NCI-H1105 treated with DMSO at 0.1 percent for 48 hours (cell line): ENCODE results near the gene CISH.

Experiments used
- DNase-seq: peaks from one replicate; lab custom pipeline; 2025; lab: John Stamatoyannopoulos, UW

Gene CISH

DNA sequence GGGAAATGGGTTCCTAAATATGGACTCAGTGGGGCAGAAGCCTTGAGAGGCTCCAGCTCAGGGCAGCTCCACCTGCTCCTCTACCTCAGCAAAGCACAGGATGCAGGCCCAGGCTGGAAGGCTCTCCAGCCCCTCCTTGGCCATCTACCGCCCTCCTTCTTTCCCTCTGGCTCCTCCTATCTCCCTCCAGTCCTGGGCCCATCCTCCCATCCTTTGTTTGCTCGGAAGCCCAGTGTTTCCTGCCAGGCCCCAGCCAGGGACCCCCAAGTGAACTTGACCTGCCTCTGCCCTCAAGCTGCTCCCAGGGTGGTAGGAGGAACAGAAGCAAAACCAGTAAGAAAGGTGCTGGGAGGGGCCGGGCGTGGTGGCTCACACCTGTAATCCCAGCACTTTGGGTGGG lies 25.4 kb upstream of the CISH start:
- no peak for DNase-seq

DNA sequence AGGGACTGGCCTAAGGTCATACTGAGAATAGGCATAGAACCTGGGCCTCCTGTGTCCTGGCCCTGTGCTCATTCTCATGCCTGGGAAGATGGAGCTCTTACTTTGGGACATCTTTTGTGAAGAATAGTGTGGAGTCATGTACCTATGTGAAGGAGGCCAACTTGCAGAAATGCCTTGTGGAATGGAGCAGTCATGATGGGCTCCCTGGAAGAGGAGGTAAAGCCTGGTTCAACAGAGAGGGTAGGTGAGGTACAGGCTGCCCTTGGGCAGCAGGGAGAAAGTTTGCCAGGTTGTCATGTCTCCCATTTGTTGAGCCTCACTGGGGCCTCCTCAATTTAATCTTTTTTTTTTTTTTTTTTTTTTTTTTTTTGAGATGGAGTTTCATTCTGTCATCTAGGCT lies 23.5 kb upstream of the CISH start:
- no peak for DNase-seq

DNA sequence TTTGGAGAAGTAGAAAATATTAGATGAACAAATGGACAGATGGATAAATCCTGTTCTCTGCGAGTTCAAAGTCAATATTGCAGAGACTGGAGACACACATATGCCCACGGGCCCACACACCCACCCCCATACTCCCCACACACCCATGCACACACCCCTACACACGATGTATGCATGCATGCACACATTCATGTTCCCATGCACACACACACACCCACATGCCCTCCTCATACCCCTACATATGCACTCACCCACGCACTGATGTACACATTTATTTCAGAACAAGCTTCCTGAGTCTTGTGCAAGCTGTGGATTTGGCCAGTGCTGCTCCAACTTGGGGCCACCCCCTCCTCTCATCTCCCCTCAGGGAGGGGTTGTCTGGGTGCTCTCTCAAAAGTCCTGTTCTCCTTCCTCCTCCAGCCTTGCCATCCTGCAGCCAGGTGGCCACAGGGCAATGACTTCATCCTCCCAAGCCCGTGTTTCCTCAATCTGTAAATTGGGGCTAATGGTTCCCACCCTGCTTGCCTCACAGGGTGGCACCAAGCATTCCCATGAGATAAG lies 21.7 kb upstream of the CISH start:
- no peak for DNase-seq

DNA sequence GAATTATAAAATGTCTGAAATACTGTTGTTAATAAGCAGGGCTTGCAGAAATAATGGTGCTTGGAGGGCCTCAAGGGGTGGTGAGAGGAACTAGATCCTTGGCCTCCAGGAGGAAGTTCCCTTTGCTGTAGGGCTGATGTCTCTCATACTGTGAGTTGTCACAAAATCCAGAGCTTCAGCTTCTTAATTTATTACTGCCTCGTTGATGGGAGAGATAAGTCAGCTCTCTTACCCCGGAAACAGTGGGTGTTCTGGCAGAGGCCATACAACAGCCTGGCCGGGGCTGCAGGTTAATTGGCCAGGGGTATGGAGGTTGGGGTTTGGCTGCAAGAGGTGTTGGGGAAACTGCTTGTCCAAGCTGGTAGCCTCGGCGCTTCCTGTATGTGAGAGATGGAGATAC lies 20.9 kb upstream of the CISH start:
- DNase-seq, result no peak

DNA sequence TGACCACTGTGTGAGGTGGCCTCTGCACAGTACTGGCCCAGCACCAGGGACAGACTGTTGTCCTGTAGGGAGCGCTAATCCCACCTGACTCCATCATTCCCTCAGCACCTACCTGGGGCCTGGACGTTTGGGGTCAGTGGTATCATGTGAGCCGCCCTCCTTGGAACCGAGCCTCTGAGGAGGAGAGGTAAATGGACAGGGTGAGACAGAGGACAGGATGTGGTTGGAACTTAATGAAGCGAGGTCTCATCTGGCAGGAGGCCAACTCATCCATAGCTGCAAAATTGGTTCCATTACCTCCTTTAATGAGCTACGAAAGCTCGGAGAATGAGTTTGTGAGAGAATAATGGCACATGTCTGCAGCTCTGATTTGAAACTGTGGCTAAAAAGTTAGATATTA lies 19.3 kb upstream of the CISH start:
- peak; percentile 73 for DNase-seq

DNA sequence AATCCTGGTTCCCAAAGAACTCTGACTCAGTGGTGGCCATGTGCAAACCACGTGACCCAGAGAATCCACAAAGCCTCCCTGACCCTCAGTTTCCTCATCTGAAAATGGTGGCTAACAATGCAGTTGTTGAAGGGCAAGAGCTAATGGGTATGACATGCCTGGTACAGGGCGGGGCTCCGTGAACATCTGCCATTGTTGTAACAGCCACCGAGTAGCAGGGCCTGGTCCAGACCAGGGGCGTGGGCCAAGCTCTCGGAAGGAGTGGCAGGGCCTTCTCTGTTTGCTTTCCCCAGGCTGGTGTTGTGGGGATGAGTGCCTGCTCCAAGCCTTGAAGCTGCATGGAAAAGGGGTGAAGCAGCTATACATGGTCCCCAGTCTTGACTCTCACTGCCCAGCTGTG lies 18.8 kb upstream of the CISH start:
- no peak for DNase-seq

DNA sequence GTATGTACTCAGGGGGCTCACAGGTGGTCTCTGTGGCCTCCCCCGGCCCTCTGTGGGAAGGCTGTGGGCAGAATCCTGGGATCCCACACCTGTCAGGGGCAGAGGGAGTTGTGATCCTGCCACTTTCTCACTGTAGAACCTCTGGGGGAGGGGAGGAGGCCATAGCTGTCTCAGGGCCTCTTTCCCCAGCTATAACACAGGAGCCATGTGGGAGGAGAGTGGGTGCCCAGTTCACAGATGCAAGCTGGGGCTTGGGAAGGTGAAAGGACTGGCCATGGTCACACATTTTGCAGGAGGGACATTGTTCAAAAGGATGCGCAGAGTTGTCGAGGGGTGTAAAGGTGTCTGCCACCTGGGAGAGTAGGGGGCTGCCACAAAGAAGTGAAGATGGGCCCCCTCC lies 17.0 kb upstream of the CISH start:
- no peak for DNase-seq

DNA sequence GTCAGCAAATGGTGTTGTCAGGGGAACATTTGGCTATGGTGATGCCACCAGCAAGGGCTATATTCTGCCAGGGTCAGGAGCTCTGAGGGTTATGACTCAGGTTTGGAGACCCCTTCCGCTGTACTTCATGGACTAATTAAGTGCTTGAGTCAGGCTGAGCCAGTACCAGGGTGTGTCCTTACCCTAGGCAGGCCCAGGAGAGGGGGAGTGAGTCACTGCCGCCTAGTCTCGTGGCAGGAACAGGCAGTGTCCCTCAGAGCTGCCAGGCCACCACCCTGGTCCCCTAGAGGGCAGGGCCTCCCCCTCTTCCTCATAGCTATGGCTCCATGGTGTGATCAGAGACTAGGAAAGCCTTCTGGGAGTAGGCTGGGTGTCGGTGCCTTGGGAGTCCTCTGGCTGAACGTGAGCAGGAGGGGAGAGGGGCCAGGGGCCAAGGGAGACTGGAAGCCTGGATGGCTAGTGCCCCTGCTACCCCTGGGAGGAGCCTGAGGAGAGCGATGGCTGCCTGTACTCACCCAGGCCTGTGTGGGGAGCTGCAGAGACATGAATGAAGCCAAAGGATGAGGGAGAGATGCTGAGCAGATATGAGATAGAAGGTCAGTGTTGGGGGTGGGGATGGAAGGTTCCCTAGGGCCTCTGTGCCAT lies 16.0 kb upstream of the CISH start:
- no peak for DNase-seq

DNA sequence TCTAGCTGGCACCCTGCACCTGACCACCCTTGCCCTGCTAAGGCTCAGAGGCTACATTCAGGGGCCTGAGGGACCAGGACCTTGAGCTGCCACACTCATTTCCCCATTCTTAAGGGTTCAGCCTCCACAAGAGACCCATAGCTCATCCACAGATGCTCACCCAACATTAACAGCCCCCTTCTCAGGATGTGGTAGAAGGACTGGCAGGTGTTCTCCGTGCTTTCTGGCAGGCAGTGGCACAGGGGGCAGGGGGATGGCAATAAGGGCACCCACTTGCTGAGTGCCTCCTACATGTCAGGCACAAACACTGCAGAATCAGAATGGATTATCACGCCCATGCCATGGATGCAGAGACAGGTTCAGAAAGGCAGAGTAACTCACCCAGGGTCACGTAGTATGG lies 14.8 kb upstream of the CISH start:
- no peak for DNase-seq

DNA sequence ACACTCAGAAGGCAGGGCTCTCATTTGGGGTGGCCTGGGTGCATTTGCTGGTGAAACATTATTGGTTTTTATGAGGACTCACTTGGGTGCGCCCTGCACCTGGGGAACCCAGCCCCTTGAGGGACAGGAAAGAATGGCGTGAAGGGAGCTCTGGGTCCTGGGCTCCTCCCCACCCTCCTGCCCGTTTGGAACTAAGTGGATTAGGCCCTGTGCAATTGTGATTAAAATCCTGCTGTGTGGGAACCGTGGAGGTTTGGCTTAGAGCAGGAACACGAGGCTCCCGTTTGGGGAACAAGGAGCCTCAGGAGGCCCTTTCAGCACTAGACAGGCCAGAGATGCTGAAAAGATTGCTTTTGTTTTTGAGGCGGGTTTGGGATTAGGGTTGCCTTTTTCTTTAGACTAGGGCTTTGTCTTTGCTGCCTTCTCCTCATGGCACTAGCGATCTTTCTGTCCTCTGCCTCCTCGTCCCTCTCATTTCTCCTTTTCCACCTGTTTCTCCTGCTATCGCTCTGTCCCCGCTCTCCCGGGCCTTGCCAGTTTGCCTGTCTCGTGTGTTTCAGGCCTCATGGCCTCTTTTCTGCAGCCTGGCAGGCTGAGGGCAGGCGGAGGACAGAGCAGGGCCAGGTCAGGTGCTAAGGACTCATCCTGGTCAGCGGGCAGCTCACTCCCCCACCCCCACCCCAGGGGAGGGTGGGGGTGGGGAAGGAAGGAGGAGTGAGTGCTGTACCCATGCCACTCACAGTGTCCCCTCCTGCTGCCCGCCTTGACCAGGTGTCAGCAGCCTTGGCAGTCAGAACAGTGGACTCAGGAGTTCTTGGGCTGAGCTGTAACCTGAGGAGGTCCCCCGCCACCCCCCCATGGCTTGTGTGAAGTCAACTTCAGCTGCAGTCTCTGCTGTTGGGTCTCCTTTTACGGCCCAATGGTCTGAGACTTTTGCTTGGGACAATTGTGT lies 13.9 kb upstream of the CISH start:
- no peak for DNase-seq

DNA sequence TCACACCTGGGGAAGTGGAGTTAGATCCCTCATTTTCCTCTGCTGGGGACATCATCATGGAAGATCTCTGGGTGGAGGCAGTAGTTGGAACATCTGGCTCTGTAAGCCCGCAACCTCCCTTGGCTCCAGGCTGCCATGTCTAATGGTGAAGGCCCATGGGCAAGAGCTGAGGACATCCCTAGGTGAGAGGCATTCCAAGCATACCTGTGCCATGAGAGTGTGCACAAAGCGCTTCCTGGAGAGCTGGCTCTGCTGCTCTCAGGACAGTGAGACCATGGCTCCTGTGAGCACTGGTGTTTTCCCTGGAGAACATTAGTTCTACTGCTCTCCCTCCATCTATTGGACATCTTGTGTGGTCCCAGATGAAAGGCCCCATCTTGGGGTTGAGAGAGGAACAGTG lies 13.1 kb upstream of the CISH start:
- DNase-seq, result no peak

DNA sequence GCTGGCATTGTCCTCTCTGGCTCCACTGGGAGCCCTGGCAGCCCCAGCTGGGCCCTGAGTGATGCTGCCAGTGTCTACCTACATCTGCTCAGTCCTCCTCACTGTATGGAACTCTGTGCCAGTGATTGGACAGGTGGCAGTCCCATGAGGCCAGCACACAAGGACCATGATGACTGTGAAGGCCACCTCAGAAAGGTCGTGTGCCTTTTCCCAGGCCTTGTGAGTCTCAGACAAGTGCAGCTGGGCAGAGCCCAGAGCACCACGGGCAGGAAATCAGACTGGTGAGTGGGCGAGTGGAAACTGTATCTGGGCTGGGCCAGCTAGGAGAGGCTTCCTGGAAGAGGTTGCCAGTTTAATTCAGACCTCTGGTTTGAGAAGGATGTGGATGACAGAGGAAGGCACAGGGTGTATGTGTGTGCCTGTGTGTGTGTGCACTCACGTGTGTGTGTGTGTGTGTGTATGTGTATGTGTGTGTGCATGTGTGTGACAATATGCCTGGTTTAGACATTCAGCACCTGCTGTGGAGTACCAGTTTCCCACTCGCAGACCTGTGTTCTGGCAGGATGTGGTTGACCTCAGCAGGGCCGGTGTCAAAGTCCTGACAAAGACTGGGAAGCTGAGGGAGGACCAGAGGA lies 12.4 kb upstream of the CISH start:
- no peak for DNase-seq

DNA sequence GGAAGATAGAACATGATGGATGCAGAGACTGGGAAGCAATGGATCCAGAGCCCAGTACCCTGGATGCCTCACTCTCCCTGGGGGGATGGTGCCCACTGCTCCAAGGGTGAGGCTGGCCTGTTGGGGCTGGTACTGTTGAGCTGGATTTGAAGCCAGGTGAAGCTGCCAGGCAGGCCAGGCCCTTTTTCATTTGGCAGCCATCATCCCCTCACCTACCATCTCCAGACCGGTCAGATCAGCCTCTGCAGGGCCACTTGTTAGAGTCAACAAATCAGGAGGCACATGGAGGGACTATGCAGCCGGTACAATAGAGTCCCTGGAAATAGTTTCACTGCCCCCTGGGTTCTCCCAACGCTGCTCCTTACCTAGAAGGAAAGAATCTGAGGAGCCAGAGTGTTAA lies 11.3 kb upstream of the CISH start:
- no peak for DNase-seq

DNA sequence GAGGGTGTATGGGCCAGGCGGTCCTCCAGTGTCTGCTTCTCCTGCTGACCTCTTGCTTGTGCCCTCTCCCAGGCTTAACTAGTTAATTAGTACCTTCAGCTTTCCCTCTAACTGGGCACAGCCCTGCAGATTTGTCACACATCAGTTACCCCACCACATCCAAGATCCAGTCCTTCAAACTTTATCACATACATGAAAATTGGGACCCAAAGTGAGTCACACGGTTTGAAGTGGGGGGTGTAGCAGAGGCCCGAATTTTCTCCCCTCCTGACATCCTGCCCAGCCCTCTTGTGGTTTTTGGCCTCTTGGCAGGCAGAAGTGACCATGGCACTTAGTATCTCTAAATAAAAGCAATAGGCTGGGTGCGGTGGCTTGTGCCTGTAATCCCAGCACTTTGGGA lies 9.2 kb upstream of the CISH start:
- DNase-seq, result no peak

DNA sequence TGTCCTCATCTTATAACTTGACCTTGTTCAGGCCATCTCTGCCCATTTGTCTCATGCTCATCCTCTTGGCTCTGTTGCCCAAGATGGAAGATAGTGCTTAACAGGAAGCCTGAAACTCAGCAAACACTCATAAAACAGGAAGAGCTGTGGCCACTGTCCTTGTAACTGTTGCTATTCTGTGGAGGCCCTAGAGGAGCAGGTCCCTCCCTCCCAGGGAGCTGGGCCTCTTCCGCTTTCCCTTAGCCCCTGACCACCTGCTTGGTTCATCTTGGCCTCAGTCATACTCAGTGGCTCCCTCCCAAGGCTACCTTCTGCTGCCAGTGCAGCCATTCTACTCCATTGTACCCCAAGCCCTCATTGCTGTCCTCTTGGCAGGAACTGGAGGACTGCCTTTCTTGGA lies 8.8 kb upstream of the CISH start:
- no peak for DNase-seq

DNA sequence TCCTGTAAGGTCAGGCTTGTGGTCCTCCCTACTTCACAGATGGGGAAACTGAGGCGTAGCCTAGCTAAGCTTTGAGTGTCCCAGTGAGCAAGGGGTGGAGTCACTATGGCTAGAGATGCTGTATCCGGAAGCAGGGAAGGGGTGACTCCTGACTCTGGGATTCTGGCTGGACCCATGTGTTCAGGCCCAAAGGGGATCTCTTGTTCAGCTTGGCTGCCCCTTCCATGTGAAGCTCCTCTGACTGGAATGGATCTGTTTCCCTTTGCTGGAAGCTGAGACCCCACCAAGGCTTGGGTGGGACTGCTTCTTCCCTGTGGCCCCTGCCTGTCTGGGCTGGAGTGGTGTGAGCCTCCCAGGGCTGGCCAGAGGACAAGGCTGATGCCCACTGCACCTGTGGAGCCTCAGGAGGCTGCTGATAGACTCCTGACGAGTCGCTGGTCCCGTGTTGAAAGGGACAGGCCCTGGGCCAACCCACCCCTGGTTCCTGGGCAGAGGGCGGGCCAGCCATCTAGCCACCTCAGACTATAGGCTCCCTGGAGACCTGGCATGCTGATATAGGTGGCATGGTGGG lies 6.4 kb upstream of the CISH start:
- no peak for DNase-seq

DNA sequence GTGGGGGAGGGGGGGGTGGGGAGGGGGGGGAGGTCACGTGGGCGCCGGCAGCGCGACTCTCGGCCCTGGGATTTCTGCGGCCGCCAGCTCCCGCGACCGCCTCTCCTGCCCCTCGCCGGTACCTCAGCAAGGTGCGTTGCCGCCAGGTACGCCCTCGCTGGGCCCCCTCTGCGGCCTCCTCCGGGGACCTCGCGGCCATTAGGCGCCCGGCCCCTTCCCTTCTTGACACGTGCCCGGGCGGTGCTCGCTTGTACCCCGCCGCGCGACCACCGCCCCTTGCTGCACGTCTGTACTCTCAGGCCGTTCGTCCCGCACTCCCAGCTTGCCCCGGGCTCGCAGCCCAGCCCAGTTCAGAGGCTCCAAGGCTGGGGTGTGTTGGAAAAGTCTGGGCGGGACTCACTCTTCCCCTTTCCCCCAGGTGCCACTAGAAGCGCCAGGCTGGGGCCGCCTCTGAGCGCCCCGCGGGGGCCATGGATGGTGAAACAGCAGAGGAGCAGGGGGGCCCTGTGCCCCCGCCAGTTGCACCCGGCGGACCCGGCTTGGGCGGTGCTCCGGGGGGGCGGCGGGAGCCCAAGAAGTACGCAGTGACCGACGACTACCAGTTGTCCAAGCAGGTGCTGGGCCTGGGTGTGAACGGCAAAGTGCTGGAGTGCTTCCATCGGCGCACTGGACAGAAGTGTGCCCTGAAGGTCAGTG lies 5.7 kb upstream of the CISH start, which contains the start of gene MAPKAPK3:
Gene MAPKAPK3, plus strand, starts transcription at position 56 of the 696 bp plus-strand sequence. Its CDS starts 415 bp downstream, at position 471.
- no peak for DNase-seq

DNA sequence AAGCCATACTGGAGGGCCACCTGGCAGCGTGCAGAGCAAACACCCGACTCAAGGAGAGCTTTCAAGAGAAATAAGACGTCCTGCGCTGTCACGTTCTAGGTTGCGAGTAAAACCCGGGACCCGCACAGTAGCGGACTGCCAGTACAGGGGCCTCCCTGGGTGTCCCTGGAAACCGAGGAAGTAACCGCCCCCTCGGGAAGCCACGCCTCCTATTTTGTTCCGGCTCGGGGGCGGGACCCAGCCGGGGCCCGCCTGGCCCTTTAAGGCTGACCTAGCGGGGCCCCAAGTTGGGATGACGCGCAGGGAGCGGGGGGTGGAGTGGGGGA lies 5.2 kb upstream of the CISH start:
- peak; percentile 75 for DNase-seq

DNA sequence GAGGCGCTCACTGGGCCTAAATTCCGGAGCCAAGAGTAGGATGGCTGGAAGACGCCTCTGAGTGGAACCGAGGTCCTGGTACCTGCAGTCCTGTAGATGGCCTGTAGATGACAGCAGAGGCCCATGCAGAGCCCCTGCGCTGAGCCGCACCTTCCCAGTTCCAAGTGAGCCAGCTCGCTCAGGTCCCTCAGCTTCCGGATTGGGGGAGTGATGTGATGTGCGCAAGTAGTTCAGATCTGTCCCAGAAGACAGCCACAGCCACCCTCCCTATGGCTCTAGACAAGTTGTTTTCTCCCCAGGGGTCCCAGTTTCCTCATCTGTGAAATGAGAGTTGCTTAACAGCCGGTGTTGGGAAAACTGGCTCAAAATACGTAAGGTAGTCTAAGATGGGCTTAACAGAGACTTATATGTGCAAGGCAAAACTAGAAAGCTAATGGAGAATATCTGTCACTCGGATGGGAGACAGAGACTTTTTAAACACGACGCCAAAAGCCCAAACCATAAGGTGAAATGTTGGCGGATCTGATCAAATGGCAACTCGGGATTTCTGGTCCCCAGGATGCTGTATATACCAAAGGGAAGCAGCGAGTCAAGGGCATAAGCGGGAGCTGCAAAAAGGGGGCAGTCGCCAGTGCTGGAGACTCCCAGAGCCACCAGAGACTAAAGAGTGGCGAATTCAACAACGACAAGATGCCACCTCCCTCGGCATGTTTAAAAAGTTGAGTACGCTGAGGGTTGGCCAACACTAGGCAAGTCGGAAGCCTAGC lies 4.6 kb upstream of the CISH start:
- peak; percentile 72 for DNase-seq

DNA sequence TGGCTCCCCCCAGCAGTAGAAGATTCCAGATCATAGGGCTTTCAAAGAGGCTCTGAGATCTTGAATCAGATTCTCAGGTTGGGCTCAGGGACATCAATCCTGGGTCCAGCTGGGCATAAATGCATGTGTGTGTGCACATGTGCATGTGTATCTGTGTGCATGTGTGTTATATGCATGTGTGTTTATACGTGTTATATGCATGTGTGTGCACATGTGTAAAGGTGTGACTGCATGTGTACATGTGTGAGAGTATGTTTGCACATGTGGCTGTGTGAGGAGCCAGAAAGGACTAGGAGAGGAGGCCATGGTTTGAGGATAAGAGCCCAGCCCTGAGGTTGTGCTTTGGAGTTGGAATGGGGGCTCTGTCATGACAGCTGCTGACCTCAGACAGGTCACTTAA lies 3.6 kb upstream of the CISH start:
- DNase-seq, result no peak
